ENCODE data around the gene TBC1D2B.

TBC1D2B gene

DNA sequence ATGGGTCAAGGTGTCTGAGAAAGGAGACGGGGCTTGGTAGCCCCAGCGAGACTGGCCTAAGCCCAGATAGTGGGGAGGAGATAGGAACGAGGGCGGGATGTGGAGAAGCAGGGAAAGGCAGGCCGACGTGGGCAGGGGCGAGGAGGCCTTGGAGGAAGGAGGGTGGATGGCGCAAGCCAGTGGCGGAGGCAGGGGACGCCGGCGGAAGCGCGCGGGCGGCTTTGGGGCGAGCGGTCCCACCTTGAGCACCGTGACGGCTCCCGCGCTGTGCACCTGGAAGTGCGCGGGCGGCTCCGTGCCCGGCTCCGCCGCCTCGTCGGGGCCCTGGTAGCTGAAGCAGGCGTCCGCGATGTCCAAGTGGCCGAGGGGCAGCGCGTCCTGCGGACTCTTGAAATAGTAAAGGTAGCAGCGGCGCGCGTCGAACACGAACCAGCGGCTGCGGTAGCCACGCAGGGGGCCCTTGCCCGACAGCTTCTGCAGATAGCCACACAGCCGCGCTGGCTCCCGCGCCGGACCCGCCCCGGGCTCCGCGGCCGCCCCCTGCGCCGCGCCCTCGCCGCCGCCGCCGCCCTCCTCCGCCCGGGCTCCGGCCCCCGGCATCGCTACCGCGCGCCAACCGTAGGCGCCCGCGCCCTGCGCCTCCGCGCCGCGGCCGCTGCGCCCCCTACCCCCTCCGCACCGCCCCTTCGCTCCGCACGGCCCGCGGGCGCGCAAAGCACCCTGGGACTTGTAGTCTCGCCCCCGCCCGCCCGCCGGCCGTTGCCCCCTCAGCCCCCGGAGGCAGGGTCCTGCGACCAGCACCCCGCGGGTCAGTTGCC is at the start of gene TBC1D2B:
Gene TBC1D2B (minus strand): TSS at position 659 of the 818 bp plus-strand sequence. CDS start 59 bp downstream, at position 600.
- no peak for DNase-seq (ENCODE audit: low spot score)

DNA sequence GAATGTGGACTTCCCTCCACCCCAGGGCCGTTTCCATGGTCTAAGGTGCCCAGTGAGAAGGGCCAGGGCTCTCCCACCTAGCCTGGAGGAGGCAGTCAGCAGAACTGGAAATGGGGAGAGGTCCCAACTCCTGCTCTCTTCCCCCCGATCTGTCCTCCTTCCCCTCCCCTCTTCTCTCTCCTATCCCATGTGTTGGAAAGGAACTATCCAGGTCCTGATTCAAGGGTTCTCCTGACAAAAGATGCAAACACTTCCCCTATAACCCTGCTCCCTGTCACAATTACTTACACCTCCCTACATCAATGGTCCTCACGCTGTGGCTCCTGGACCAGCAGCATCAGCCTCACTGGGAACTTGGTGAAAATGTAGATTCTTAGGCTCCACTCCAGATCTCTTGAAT is 47.8 kb upstream of the TBC1D2B start:
- DNase-seq (ENCODE audit: low spot score) (no peak), FAIRE-seq (no peak)

More for the DNA sequence above, at the start of gene TBC1D2B:
- FAIRE-seq: no peak

DNA sequence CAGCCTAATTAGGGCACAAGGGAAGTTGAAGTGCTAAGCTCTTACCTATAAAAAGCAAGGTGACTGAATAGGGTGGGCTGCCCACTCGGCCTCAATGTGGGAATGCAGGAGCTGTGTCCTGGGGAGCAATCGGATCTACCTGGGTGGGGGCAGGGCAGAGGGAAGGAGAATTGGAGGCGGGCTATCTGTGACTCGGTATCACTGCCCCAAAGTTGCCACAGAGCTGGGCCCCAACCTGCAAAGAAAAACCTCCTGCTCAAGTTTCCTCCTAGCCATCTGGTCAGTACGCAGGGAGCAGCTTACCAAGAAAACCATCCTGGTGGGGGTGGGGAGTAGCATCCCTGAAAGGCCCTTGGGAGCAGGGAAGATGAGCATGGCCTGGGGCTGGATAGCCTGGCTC is 43.0 kb upstream of the TBC1D2B start:
- DNase-seq (ENCODE audit: low spot score) (no peak), FAIRE-seq (no peak)

DNA sequence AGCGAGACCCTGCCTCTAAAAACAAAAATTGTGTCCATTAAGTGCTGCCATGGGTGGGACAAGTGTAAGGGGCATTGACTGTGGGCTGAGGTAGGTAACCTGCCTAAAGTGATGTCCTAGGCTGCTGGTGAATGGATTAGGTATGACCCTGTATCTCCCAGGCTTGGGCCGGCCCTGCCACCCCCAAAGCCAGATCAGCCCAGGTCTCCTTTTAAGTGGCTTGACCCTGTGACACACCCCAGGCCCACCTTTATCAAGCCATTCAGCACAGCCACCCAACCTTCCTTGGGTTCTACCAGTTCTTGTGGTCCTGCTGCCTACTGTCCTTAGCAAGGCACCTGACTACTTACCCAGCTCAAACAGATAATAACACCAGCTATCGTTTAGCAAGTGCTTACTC is 35.0 kb upstream of the TBC1D2B start:
- FAIRE-seq (no peak), DNase-seq (ENCODE audit: low spot score) (no peak)

DNA sequence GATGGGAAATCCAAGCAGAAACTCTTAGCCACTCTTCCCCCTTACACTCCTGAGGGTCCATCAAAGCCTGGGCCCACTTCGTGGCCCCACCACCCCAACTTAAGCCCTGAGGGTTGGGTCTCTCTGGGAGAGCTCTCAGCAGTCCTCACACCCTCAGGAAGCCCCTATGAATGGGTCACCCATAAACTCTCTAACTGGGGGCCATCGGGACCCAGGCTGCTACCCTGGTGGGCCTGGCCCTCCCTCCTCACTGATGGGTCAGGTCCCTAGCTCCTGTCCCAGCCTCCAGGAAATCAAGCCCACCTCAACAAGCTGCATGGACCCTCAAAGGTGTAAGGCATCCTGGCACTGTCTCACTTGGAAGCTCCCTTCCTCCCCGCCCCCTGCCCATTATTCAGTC is 34.3 kb upstream of the TBC1D2B start:
- DNase-seq (ENCODE audit: low spot score) (no peak), FAIRE-seq (no peak)

DNA sequence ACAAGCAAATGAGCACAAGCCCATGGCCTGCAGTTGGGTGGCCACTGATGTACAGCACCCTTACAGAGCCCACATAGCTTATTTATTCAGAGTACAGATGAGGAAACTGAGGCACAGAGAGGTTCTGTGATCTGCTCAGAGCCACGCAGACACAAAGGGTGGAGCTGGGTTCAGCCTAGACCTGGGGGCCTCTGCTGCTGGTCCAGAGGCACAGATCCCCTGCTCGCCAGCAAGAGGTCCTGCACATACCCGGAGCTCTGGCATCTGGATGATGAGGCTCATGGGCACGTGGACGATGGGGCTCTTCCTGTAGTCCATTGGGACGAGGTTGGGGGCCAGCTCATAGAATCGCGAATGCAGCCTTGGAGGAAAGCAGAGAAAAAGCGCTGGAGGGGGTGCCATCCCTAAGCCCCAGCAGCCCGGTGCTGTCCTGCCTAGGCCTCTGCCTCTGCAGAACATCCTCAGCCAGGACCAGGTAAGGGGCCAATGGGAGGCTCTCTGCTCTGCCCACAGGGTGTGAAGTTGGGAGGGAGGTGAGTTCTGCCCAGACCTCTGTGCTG is 33.5 kb upstream of the TBC1D2B start:
- no peak for FAIRE-seq
- DNase-seq (ENCODE audit: low spot score): no peak

DNA sequence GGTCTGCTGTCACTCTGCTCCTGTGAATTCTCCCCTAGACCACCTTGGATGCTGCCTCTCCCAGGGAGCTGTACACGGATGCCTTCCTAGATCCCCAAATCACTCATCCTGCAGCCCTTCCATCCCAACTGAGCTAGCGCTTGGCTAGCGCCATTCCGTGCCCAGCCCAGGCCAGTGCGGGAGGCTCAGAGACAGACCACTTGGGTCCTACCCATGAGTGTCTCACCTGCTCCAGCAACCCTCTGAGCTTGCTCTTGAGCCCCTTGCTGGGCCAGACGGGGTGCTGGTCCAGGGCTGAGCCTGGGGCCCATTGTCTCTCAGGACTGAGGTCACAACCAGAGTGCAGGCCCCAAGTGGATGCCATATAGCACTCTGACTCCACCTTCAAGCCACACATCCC is 32.6 kb upstream of the TBC1D2B start:
- FAIRE-seq: no peak

DNA sequence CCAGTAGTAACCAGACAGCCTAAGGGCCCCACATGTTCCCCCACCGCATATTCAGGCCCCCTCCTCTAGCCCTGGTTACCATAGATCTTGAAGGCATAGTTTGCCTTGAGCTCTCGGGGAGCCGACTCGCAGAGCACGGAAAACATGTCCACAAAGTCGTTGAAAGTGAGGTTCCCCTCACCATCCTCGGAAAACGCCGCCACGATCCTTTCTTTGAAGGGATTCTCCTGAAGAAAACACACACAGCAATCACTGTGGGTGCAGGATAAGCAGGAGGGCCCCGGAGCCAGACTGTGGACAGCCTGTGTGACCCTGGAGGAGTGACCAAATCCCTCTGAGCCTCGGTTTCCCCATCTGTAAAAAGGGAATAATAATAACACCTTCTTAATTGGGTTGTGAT is 31.6 kb upstream of the TBC1D2B start:
- FAIRE-seq (no peak), DNase-seq (ENCODE audit: low spot score) (no peak)

More for the DNA sequence above, 32.6 kb upstream of the TBC1D2B start:
- no peak for DNase-seq (ENCODE audit: low spot score)

DNA sequence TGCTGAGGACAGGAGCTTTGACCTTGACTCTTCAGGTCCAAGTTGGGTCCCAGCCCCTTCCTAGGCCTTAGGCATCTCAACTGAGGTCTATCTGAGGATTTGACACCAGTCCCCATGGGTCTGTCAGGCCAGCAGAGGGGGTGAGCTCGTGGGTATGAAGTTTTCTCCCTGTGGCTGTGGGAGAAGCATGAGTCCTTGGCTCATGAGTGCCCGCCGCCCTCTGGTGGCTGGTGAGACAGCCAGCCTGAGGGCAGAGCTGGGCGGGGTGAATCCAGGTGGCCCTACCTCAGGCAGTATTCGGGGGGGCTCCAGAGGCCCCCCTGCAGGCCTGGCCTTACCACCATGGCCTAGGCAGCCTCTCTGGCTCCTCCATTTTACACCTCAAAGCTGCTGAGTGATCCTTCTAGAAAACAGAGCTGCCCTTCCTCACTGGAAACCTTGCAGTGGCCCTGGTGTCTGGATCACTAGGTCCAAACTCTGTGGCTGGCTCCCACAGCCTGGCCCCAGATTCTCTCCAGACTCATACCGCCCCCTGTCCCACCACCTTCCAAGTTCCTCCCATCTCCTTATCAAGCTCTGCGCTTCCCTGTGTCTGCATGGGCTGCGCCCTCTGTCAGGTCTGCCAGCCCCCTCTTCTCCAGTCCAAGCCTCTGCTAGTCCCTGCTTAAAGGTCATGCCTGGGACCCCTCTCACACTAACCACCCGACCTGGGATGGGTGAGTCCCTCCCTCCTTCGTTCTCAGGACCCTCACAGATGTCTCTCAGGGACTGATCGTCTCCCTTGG is 31.0 kb upstream of the TBC1D2B start:
- DNase-seq (ENCODE audit: low spot score) (peak; percentile 60), FAIRE-seq (no peak)

DNA sequence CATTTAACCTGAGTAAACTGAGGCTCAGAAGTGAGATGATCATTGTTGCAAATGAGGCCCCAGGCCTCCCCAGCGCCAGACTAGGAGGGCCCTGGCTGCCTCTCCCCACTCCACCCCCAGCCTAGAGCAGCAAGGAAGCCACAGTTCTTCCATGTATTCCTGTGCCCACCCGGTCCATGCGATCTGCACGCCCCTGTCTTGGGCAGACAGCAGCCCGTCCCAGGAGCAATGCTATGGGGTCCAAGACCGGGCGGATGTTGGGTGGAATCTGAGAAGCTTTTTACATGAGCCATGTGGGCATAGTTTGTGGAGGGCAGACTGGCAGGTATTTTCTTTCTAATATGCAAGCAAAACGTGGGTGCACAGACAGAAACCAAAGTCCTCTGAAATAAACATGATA is 30.0 kb upstream of the TBC1D2B start:
- DNase-seq (ENCODE audit: low spot score) (no peak), FAIRE-seq (no peak)

DNA sequence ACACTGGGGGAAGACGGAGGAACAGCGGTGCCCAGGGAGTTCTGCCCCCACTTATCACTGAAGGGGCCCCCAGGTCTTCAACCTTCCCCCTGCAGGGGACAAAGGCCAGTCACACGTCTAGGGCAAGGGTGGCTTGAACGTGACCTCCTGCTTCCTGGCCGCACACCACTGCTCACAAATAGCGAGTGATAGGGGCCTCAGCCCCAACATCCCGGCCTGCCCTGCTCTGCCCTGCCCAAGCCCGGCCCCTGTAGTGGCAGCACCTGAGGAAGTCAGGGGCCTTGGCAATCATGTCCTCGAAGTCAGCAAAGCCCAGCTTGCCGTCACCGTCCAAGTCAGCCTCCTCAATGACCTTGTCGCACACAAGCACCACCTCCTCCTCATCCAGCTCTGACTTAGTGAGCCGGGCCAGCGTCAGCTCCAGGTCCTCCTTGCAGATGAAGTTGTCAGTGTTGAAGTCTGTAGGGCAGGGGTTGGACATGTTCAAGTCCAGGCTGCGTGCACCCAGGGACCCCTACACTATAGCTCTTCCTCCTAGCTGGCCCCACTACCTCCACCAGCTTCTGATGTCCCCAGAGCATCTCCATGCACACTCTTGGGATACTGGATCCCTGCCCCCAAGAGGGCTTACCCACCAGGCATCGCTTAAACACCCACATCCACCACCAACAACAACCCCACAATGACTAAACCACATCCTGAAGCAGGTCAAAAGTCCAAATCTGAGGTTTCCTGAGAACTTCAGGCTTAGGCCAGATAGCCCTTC is 28.1 kb upstream of the TBC1D2B start:
- FAIRE-seq (no peak), DNase-seq (ENCODE audit: low spot score) (no peak)

DNA sequence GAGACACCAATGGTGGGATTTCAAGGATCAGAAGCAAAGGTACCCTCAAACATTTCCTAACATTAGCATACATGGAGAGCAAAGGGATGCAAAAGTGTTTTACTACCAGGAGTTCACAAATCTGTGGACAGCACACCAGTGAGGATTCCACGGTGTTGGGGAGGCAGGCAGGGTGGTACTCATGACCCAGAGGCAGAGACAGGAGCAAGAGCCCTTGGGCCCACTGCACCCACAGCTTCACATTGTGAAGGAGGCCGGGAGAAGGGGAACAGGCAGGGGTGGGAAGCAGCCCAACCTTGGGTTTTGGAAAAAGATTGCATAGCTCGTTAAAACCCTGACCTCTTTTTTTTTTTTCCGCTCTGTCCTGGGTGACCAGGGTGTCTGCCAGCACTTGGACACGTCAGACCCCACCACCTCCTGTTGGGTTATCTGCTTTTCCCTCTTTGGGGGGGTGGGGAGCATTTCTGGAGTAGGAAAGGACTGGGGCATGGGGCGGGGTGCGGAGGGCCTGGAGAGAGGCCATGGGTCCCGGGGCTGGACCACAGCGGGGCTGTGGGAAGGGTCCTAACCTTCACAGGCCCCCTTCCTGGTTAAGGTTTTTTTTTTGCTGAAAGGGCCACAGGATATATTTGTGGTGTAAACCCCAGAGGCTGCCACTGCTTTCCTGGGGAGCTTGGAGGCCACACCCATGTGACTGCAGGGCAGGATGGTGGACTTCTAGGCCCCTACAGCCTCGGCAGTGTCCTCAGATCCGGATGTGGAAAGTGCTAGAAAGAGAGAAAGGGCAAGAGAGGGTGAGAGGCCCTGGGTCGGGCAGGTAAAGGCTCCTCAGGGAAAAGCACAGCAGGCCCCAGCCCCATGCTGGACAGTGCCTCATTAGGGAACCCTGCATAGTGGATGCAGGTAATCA is 27.3 kb upstream of the TBC1D2B start:
- FAIRE-seq (no peak), DNase-seq (ENCODE audit: low spot score) (no peak)

DNA sequence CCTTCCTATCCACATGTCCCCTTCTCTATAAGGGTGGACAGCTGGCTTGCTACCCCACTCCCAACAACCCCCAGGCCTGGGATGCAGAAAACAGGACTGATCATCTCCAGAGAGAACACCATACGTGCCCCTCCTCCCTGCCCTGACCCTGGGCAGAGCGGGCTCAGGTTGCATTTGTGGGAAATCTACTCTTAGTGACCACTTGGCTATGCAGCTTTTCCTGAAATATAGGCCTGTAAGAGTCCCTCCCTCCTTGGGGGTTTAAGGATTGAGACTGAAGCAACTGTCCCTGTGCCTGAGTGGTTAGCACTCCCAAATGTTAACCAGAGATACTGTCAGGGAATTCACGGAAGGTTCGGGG is 26.6 kb upstream of the TBC1D2B start:
- DNase-seq (ENCODE audit: low spot score) (no peak), FAIRE-seq (no peak)

DNA sequence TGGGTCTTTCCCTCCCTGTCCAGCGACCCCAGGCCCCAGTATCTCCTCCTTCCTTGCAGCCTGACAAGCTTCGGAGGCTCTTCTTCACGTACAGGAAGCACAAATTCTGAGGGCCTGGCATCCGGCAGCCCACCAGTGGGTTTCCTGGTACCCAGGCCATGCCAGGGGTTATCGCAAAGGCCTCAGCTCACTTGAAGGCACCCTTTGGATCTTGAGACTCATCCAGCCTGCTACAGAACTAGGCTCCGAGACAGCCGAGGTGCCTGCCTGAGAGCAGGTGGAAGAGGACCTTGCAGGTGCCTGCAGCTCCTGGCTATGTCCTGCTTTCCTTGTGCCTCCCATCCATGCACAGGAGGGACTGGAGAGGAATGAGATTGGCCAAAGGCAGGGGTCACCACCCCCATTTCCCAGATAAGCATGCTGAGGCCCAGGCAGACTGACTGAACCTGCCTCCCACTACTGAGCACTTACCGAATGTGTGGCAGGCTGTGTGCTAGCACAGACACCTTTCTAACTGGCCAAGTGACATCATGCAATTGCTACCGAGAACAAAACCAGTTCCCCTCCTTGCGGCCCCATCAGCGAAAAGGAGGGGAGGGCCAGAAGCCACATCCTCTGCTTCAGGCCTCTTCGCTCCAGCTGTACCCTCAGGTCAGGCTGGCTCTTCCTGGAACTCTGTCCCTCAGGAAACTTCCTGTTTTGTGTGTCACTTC is 26.1 kb upstream of the TBC1D2B start:
- DNase-seq (ENCODE audit: low spot score) (no peak), FAIRE-seq (no peak)

DNA sequence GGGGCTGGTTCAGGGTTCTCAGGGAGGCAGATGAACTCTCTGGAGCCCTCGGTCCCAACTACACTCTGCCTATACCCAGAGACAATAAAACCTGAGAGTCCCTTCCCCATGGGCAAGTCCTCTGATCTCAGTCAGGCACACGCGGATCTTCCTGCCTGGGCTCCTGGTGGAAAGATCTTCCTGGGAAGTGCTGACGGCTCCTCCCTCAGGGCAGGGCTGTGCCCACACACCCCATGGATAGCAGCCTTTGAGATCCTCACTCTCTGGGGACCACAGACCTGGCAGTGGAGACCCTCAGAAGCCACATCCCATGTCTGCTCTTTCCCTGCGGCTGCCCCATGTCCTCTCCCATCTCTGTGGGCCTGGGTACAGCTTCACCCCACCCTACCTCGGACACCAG is 25.2 kb upstream of the TBC1D2B start:
- FAIRE-seq (no peak), DNase-seq (ENCODE audit: low spot score) (no peak)

DNA sequence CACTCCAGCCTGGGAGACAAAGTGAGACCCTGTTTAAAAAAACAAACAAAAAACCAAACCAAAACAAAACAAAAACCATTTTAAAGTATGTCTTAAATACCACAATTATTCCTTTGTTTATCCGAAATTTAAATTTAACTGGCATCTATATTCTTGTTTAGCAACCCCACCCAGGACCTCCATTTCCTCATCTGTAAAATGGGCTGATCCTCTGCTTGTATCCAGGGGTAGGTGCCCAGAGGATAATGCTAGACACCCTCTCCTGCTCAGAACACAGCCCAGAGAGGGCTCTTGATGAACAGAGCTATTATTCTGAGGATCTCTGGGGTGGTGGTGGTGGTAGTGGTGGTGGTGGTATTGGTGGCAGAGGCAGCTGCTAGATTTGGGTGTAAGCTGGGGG is 24.7 kb upstream of the TBC1D2B start:
- DNase-seq (ENCODE audit: low spot score): no peak
- FAIRE-seq: no peak

DNA sequence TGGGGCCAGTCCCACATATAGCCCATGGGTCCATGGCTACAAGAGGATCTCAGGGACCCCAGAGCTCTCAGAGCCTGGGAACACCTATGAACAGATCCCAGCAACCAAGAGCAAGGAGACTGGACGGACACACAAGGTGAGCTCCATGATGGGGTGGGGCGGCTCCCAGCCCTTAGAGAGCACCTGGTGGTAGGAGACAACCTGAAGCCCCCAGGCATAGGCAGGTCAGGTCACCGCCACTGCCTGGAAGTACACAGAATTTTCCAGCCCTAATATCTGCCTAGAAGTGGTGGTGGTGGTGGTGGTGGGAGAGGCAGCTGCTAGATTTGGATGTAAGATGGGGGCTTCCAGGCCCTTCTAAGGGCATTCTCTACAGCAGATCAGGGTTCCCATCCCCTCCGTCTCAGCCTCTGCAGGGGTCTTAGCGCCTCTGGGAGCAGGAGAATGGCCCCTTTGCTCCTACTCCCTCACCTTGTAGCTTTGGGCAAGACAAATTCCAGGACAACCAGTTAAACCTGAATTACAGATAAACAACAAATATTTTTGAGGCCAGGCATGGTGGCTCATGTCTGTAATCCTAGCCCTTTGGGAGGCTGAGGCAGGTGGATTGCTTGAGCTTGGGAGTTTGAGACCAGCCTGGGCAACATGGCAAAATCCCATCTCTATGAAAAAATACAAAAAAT is 24.1 kb upstream of the TBC1D2B start:
- FAIRE-seq (no peak), DNase-seq (ENCODE audit: low spot score) (no peak)

DNA sequence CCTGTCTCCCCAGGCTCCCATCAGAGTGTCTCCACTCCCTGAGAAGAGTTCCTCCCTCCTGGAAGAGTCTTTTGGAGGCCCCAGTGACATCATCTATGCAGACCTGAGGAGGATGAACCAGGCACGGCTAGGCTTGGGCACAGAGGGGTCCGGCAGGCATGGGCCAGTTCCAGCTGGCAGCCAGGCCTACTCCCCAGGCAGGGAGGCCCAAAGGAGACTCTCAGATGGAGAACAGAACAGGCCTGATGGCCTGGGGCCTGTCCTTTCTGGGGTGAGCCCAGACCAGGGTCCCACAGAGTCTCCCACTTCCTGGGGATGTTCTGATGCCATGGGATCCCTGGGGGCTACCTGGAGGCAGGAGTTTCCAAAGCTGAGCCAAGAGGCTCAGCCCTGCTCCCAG is 23.4 kb upstream of the TBC1D2B start:
- FAIRE-seq (no peak), DNase-seq (ENCODE audit: low spot score) (no peak)

DNA sequence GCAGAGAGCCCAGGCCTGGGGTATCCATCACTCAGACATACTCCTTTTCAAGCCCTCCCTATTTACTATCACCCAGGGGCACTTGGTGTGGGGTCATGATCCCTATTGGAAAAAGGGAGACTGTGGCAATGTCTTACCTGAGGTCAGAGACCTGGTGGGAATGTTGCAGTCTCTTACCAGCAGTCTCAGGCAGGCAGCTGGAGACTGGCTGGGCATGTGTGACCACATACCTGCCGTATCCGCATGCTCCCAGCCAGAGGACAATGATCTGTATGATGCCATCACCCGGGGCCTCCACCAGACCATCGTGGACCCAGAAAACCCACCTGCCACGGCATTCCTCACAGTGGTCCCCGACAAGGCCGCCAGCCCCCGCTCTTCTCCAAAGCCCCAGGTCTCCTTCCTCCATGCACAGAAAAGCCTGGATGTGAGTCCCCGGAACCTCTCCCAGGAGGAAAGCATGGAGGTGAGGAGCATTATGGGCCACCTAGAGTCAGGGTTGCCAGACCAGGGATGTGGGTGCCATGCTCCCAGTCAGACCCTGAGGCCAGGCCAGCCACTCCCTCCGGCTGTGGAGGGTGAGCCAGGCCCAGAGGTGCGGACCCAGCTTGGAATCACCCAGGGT is 20.7 kb upstream of the TBC1D2B start:
- DNase-seq (ENCODE audit: low spot score): no peak
- FAIRE-seq: no peak
